MM.1S (cell line): ENCODE measurements around the gene TMPRSS9.

Experiments used
- DNase-seq: peaks from one replicate; pipeline ENCODE4 v3.0.0-alpha.2; 2015
- H2AFZ ChIP-seq: fragments of 300-600 bp; sonication (generic); 2 replicates; pipeline ENCODE4 v1.6.0; 2016; ENCODE audit warnings: antibody characterized with exemption, low read length
- H3F3A ChIP-seq: fragments of 300-600 bp; sonication (generic); 2 replicates; pipeline ENCODE4 v1.6.1; 2016; ENCODE audit warnings: mild to moderate bottlenecking, antibody characterized with exemption, low read length, moderate library complexity, mixed read lengths; ENCODE audit not compliant: insufficient read depth
- H3K27ac ChIP-seq: fragments of 300-600 bp; sonication (generic); 2 replicates; pipeline ENCODE4 v1.5.1; 2016; ENCODE audit warnings: mild to moderate bottlenecking, low read length
- H3K27me3 ChIP-seq: fragments of 300-600 bp; sonication (generic); replicated peaks from 2 replicates; pipeline ENCODE4 v1.6.0; 2016; ENCODE audit warnings: low read length; ENCODE audit not compliant: insufficient read depth
- H3K36me3 ChIP-seq: fragments of 300-600 bp; sonication (generic); replicated peaks from 2 replicates; pipeline ENCODE4 v1.6.1; 2016; ENCODE audit warnings: mild to moderate bottlenecking, low read length, mixed read lengths; ENCODE audit not compliant: insufficient read depth
- H3K4me1 ChIP-seq: fragments of 300-600 bp; sonication (generic); 2 replicates; pipeline ENCODE4 v1.6.1; 2016; ENCODE audit warnings: low read length, mixed read lengths
- H3K4me2 ChIP-seq: fragments of 300-600 bp; sonication (generic); 2 replicates; pipeline ENCODE4 v1.6.0; 2016; ENCODE audit warnings: low read depth, low read length
- H3K4me3 ChIP-seq: fragments of 300-600 bp; sonication (generic); 2 replicates; pipeline ENCODE4 v1.5.1; 2016; ENCODE audit warnings: low read length, mixed read lengths
- H3K79me2 ChIP-seq: fragments of 300-600 bp; sonication (generic); 2 replicates; pipeline ENCODE4 v1.6.1; 2016; ENCODE audit warnings: mixed run types, low read length, mixed read lengths
- H3K9ac ChIP-seq: fragments of 300-600 bp; sonication (generic); 2 replicates; pipeline ENCODE4 v1.6.1; 2016; ENCODE audit warnings: low read length, mixed read lengths
- H3K9me2 ChIP-seq: fragments of 300-600 bp; sonication (generic); replicated peaks from 2 replicates; pipeline ENCODE4 v1.6.1; 2016; ENCODE audit warnings: mild to moderate bottlenecking, low read length, mixed read lengths; ENCODE audit not compliant: insufficient read depth
- H3K9me3 ChIP-seq: fragments of 300-600 bp; sonication (generic); replicated peaks from 2 replicates; pipeline ENCODE4 v1.6.1; 2016; ENCODE audit warnings: mild to moderate bottlenecking, low read length, mixed read lengths; ENCODE audit not compliant: insufficient read depth
- H4K20me1 ChIP-seq: fragments of 300-600 bp; sonication (generic); 2 replicates; pipeline ENCODE4 v1.6.1; 2016; ENCODE audit warnings: mild to moderate bottlenecking, low read length, moderate library complexity, mixed read lengths; ENCODE audit not compliant: insufficient read depth
- CTCF ChIP-seq: fragments of 300-600 bp; sonication (generic); IDR thresholded peaks from 2 replicates; pipeline ENCODE4 v1.5.1; 2016; ENCODE audit warnings: antibody characterized with exemption, low read length, mixed read lengths
- EZH2 ChIP-seq: fragments of 300-600 bp; sonication (generic); optimal IDR thresholded peaks from 2 replicates; pipeline ENCODE3; 2017; ENCODE audit warnings: low read depth, mild to moderate bottlenecking, antibody characterized with exemption, low read length, mixed read lengths
- EZH2phosphoT487 ChIP-seq: fragments of 300-600 bp; sonication (generic); IDR thresholded peaks from 2 replicates; pipeline ENCODE4 v1.6.1; 2018; ENCODE audit warnings: antibody characterized with exemption, low read length

TMPRSS9 gene

DNA sequence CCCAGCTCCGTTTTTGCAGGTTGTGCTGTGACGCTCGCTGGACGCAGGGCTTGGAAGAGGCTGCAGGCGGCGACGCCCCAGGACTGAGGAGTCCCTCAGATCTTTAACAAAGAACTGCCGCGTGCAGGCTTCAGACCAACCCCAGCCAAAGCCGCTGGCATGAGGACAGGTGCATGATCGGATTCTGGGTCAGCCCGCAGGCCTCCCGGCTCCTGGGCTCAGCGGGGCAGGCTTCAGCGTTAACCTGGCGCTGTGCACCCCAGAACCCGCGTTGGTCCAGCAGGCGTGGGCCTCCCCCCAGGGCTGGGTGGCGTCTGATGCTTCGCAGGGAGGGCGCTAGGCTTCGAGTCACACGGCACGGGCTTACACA lies 68.2 kb downstream of the TMPRSS9 start:
- Histone ChIP-seq H3K9me2 (no peaks in the 10 kb centered on the region), H3K9ac (peak overlapping the region; percentile 95; the same call in 1 of the 2 replicates), H3K79me2 (peaks cover 54% of the 10 kb centered on the region), H3K4me1 (peaks cover 8% of the 10 kb centered on the region; the same call in 1 of the 2 replicates), H3K36me3 (peaks cover 35% of the 10 kb centered on the region), H4K20me1 (peaks cover 2% of the 10 kb centered on the region; the same call in 1 of the 2 replicates), H3K4me2 (peak overlapping the region; percentile 91), H3K27me3 (no peaks in the 10 kb centered on the region), H3K9me3 (no peaks in the 10 kb centered on the region), H3F3A (peaks cover 27% of the 10 kb centered on the region), H2AFZ (peak overlapping the region; percentile 28; the same call in 1 of the 2 replicates), H3K4me3 (no peak overlapping the region), H3K27ac (peak overlapping the region; percentile 73; the same call in 1 of the 2 replicates)
- TF ChIP-seq CTCF (no peak), EZH2 (no peak), EZH2phosphoT487 (no peak)
- no peak for DNase-seq

DNA sequence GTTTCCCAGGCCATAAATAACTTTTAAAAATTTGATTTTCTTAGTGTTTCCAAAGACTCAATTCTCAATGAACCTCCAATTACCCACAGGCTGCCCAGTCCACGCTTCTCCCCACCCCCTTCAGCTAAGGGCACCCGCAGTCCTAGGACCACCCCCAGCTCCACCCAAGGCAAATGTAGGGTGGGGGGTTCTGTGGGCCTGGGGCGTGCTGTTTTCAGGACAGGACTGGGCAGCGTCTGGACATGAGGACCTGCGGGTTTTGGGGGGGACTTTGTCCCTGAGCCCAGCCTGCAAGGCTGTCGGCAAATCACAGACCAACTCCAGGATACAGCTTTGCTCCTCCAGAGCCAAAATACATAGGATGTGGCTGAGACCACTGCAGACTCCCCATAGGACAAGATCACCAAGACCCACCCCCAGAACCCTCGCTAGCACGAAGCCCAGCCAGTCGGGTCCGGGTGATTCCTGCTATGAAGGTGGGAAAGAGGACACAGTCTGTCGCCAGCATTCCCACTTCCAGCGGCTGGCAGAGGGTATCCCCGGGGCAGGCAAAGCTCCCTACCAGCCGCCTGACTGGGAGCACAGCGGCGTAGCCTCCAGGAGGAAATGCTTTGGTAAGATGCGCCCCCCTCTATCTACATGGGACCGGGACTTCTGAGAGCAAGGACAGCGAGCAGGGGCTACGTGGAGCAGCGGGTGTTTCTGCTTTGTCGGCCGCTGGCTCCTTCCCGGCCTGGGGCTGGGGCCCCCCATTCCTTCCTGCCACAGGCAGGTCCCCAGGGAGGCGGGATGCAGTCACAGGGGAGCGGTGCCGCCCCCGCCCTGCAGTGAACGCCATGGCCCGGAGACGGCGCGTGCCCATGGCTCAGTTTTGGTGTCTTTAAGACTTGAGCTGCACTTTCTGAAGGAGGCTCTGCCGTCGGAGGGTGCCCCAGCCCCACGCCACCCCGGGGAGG lies 69.0 kb downstream of the TMPRSS9 start:
- Histone ChIP-seq H3K9me2 (no peaks in the 10 kb centered on the region), H3K9me3 (no peaks in the 10 kb centered on the region), H3K79me2 (peaks cover 53% of the 10 kb centered on the region), H3K4me1 (peaks cover 8% of the 10 kb centered on the region; the same call in 1 of the 2 replicates), H3K4me3 (no peak overlapping the region), H3K36me3 (peaks cover 35% of the 10 kb centered on the region), H3K9ac (no peak overlapping the region), H2AFZ (no peak overlapping the region), H3F3A (peaks cover 27% of the 10 kb centered on the region), H3K27me3 (no peaks in the 10 kb centered on the region), H3K4me2 (no peak overlapping the region), H3K27ac (no peak overlapping the region), H4K20me1 (no peaks in the 10 kb centered on the region)
- DNase-seq: no peak
- no peak for TF ChIP-seq EZH2
- TF ChIP-seq EZH2phosphoT487: no peak
- no peak for TF ChIP-seq CTCF

- no peaks in the 10 kb centered on the region for H3K27me3 ChIP-seq
- no peak overlapping the region for H2AFZ ChIP-seq
- peaks cover 27% of the 10 kb centered on the region for H3F3A ChIP-seq
- no peak overlapping the region for H3K4me2 ChIP-seq
- no peaks in the 10 kb centered on the region for H3K9me2 ChIP-seq
- no peak overlapping the region for H3K4me3 ChIP-seq
- H3K27ac ChIP-seq: no peak overlapping the region
- H3K4me1 ChIP-seq: peaks cover 8% of the 10 kb centered on the region; the same call in 1 of the 2 replicates
- no peaks in the 10 kb centered on the region for H4K20me1 ChIP-seq
- H3K79me2 ChIP-seq: peaks cover 54% of the 10 kb centered on the region
- TF ChIP-seq CTCF (no peak), EZH2 (no peak), EZH2phosphoT487 (no peak)
- DNase-seq: no peak
- H3K9me3 ChIP-seq: no peaks in the 10 kb centered on the region
- H3K9ac ChIP-seq: no peak overlapping the region
- H3K36me3 ChIP-seq: peaks cover 35% of the 10 kb centered on the region
Observed at GRCh38 chr19:2429917-2430535, 70.0 kb downstream of the TMPRSS9 start.
